22Rv1 (cell line): ENCODE results near the gene ANTXRL.
A peak's percentile ranks its signal among the peaks of the same experiment; 100 is the strongest.
"Not testable (repeated sequence)": the region's sequence is repeated elsewhere in the genome, so short reads cannot be mapped to it uniquely, and the experiment has no call there.

Experiments used
- H3K27ac ChIP-seq: fragments of 450-650 bp; 2 replicates; pipeline ENCODE4 v1.5.1; 2017
- ZFX ChIP-seq: fragments of 450-650 bp; IDR thresholded peaks from 2 replicates; pipeline ENCODE4 v1.6.1; 2017; ENCODE audit warnings: antibody characterized with exemption, borderline replicate concordance
- TF ChIP-seq, protein P1 (sequence below): fragments of 450-650 bp; IDR thresholded peaks from 2 replicates; pipeline ENCODE4 v1.5.1; 2017; ENCODE audit warnings: mild to moderate bottlenecking

ANTXRL gene

DNA sequence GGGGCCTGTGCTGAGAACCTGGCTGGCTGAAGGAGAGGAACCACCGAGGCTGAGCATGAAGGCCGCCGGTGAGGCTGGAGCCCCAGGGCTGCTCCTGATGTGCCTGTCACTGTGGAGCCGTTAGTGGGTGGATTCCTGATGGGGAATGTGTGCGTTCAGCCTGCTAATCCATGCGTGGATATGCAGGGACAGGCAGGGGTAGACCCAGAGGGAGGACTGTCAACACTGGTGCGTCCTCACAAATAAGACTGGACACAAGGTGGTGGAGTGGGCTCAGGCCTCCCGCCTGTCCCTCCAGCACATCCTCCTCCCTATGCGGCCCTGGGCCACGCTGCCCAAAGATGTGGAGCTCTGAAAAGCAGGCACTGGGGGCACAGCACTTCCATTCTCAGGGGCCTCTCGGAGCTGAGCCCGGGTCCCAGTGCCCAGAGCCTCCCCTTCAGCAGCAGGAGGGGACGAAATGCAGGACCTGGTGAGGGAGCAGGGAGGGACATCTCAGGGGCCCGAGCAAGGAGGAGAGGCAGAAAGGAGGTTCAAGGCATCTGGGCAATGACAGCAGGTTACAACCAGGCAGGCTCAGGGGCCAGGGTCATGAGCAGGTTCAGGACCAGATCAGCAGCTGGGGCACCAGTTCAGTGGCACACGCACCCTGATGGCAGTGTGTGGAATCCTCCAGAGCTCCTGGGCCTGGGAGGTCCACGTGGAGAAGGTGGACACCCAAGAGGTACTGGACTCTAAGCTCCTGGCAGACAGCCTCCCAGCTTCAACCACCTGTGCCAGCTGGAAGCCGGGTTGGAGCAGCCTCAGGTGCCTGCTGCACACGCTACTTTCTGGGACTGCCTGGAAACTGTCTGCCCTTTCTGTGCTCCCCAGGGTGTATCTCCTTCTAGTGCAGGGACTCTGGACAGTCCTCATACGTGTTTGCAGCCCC is 33.5 kb upstream of the ANTXRL start:
- TF ChIP-seq ZFX: no peak
- H3K27ac ChIP-seq: no peak overlapping the region

DNA sequence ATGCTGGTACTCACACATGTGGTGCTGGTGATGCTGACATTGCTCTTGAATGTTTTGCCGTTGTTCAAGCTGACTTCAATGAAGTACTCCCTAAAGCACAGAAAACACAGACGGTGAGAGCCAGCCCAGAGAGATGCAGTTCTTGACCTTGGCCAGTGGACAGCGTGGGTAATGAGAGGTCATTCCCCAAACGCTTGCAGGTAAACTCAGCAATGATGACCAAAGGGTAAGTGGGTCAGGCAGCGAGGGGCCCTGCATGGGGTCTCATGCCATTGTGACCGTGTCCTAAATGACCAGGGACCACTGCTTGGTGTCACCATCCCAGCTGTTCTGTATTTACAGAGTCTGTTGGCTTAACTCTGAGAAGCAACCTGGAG is 32.8 kb upstream of the ANTXRL start:
- no peak for TF ChIP-seq ZFX
- TF ChIP-seq, protein P1, sequence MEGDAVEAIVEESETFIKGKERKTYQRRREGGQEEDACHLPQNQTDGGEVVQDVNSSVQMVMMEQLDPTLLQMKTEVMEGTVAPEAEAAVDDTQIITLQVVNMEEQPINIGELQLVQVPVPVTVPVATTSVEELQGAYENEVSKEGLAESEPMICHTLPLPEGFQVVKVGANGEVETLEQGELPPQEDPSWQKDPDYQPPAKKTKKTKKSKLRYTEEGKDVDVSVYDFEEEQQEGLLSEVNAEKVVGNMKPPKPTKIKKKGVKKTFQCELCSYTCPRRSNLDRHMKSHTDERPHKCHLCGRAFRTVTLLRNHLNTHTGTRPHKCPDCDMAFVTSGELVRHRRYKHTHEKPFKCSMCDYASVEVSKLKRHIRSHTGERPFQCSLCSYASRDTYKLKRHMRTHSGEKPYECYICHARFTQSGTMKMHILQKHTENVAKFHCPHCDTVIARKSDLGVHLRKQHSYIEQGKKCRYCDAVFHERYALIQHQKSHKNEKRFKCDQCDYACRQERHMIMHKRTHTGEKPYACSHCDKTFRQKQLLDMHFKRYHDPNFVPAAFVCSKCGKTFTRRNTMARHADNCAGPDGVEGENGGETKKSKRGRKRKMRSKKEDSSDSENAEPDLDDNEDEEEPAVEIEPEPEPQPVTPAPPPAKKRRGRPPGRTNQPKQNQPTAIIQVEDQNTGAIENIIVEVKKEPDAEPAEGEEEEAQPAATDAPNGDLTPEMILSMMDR: no peak
- H3K27ac ChIP-seq: no peak overlapping the region

DNA sequence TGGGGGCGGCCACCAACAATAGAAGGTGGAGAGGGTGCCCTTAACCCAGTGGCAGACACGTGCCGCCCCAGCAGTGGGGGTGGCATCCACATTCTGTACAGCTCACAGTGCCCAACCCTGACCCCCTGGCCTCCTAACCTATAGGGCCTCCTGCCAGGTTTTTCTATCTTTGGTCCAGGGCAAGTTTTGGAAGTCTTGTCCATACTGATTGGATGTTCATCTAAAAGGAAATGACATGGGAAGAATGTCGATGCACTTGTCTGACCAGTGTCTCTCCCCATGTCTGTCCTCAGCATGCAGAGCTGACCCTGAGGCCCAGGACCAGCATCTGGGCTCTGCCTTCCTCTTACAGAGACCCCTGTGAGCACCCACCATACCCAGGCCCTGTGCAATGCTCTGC is 32.3 kb upstream of the ANTXRL start:
- no peak for TF ChIP-seq ZFX
- TF ChIP-seq, protein P1: no peak
- no peak overlapping the region for H3K27ac ChIP-seq

DNA sequence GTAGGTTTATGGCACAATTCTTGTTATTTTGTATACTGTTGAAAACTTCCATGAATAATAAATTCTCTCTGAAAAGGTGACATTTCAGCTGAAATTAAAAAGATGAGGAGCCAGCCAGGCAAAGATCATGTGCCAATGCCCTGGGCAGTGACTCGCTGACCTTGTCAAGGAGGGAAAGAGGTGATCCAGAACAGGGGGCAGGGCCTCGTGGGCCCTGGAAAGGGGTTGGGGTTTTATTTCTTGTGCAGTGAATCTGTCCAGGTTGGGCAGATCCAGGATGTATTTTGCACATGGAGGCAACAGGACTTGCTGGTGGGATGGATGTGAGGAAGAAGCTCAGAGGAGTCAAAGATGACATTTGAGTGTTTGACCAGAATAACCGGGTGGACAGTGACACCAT is 31.6 kb upstream of the ANTXRL start:
- H3K27ac ChIP-seq: not testable (repeated sequence)

DNA sequence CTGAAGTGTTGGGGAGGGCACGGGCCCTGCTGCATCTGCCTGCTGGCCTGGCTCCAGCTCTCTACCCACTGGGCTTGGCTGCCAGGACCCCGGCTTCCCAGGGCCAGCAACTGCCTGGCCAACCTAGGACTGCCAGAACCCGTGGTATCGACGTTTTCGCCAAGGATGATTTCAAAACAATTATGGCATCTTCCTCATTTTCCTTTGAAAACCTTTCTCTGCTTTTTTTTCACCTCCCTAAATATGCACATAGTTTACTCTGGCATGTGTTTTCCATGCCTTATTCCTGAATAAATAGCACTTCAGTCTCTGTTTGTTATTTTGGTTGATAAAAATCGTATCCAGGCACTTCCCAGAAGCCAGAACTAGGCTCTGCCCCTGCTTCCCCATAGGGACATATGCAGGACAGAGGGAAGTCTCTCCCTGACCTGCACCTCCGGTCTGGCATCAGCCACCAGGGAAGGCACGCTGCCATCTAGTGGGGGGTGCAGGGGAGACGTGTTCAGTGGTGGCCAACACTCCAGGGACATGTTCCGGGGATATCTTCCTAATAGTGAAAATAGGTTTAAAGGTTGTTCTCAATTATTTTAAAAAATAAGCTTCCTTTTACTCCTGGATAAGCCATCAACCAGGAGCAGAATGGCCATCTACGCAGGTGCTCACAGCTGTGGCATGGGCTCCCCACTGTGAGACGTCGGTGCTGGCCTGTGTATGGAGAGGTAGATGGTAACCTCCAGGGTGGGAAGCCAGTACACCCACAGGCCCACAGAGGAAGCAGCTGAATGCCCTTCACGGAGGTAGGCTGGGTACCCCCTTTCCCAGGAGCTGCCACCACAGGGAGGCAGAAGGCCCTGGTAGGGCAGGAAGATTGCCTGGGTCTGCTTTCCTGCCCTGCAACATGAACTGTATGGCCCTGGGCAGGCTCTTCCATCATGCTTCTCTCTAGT is 30.7 kb upstream of the ANTXRL start:
- no peak overlapping the region for H3K27ac ChIP-seq
- TF ChIP-seq ZFX: no peak
- TF ChIP-seq, protein P1: peak; percentile 75

DNA sequence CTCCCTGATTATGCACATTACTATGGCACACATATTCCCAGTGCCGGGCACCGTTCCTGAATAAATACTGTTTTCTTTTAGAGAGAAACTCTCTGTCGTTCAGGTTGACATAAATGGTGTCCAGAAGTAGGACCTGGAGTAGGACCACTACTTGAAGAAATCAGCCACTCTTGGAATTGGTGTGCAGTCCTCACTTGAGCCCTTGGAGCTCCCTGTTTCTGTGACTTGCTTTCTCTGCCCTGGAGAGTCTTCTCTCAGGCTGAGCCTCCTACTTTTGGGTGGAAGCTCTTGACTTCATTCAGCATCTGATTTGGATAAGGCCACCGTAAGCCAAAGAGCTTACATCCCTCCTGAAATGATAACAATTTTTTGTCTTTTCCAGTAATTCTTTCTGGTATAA is 29.7 kb upstream of the ANTXRL start:
- TF ChIP-seq, protein P1: no peak
- no peak for TF ChIP-seq ZFX

DNA sequence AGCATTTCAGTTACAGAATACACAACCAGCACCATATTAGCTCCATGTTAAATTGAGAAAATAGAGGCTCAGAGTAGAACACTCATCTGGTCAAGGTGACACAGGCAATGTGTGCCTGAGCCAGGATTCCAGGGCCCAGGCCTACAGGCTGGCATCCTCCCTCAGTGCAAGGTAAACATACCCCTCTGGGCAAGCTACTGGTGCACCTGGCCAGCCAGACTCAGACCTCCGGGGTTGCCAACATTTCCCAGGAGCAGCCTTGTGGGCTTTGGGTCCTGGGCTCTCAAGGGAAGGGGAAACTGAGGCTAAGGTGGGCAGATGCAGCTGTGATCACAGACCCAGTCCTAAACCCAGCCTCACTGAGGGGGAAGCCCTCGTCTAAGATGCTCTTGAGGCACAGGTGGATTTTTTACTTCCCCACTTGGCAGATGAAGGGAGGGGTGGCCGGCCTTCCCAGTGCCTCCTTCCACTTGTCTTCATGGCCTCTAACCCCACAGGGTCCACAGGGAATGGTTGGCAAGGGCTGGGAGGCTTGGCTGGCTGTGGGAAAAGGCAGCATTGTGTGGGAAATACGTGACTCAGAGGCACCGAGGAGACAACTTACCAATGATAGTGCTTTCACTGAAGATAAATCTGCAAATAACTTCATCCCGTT is 23.8 kb upstream of the ANTXRL start:
- H3K27ac ChIP-seq: not testable (repeated sequence)

More for the DNA sequence above, 29.7 kb upstream of the ANTXRL start:
- no peak overlapping the region for H3K27ac ChIP-seq

DNA sequence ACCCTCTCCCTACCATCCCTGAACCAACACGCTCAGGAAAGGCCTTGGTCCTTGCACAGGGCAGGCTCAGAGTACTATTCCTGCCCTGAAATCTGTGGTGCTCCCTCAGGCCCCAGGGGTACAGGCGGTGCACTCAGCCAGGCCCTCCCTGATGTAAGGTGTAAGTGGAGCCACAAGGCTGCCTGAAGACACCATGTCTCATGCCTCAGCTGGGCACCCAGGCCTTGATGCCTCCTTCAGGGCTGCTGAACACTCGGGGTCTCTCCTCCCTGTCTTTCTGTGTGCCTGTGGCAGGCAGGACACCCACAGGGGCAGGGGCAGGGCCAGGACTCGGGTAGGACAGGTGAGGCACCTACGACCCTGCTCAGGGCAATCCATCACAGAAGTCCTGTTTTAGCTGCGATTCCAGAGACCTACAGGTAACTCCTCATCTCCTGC is 22.9 kb upstream of the ANTXRL start:
- TF ChIP-seq, protein P1: no peak
- TF ChIP-seq ZFX: no peak
- H3K27ac ChIP-seq: no peak overlapping the region
